Measurements from ENCODE around the gene RNGTT. TPM values are rescaled to one million over a fixed set of nuclear protein-coding genes. Genes with fewer than 3 reads are reported as not detected.

RNGTT gene
- total and polyA plus RNA-seq, 12 donors, result 2.6 to 29.6 (median 14.2) TPM

DNA sequence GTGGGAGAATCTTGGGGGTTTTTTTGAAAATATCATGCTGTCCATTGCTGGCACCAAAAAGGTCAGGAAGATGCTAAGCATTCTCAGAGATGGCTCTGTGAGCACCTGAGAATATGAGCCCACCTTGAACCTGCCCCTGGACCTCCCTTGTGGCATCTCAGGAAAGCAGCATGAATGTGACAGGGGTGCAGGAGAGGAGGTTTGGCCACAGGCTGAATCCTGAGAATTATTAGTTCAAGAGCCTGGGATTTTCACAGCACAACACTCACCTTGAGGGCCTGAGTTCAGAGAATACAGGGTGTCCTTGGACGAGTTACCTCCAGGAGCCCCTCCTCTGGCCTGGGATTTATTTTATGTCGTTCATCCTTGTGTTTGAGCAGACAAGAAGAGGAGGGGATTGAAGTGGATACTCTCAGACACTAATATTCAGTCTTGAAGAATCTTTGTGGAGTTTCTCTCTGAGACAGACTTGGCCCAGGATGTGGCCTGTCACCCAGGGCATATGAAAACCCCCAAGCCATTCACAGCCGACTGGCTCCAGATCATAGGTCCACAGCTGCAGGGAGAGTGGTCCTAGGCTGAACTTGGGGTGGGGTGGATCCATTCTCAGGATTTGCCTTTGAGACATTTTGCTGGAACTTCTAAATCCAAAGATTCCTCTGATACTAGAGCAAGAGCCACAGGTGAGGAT lies 390.8 kb downstream of the RNGTT start:
- intact Hi-C loops (cut with DNase I), result no loop called here
- no peak for TF ChIP-seq POLR2A (IDR thresholded peaks at IDR 0.05)
- TF ChIP-seq, protein P1, sequence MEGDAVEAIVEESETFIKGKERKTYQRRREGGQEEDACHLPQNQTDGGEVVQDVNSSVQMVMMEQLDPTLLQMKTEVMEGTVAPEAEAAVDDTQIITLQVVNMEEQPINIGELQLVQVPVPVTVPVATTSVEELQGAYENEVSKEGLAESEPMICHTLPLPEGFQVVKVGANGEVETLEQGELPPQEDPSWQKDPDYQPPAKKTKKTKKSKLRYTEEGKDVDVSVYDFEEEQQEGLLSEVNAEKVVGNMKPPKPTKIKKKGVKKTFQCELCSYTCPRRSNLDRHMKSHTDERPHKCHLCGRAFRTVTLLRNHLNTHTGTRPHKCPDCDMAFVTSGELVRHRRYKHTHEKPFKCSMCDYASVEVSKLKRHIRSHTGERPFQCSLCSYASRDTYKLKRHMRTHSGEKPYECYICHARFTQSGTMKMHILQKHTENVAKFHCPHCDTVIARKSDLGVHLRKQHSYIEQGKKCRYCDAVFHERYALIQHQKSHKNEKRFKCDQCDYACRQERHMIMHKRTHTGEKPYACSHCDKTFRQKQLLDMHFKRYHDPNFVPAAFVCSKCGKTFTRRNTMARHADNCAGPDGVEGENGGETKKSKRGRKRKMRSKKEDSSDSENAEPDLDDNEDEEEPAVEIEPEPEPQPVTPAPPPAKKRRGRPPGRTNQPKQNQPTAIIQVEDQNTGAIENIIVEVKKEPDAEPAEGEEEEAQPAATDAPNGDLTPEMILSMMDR (IDR thresholded peaks at IDR 0.05), result no peak
- H3K27ac ChIP-seq, result no peak overlapping the region
- no peaks in the 10 kb centered on the region for H3K4me1 ChIP-seq (replicated peaks in 1 of 2)
- no peaks in the 10 kb centered on the region for H3K36me3 ChIP-seq (replicated peaks in 1 of 2)
- no peak for DNase-seq
- no peaks in the 10 kb centered on the region for H3K27me3 ChIP-seq
- no peaks in the 10 kb centered on the region for H3K9me3 ChIP-seq (replicated peaks in 1 of 3)
- 46 to 59% (median 53%) methylated on average over 3 of the region's 3 CpGs for WGBS, 4 donors
- H3K4me3 ChIP-seq, result no peak overlapping the region

DNA sequence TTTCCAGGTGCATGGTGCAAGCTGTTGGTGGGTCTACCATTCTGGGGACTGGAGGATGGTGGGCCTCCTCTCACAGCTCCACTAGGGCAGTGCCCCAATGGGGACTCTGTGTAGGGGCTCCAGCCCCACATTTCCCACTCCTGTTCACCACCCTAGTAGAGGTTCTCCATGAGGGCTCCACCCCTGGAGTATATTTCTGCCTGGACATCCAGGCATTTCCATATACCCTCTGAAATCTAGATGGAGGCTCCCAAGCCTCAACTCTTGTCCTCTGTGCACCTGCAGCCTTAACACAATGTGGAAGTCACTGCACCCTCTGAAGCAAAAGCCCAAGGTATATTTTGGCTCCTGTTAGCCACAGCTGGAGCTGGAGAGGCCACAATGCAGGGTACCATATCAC lies 393.5 kb downstream of the RNGTT start:
- no peak for DNase-seq
- TF ChIP-seq POLR2A (IDR thresholded peaks at IDR 0.05), result no peak
- TF ChIP-seq, protein P1 (IDR thresholded peaks at IDR 0.05), result no peak
- Histone ChIP-seq H3K27me3 (no peaks in the 10 kb centered on the region), H3K9me3 (replicated peaks in 1 of 3) (no peaks in the 10 kb centered on the region), H3K4me1 (replicated peaks in 1 of 2) (no peaks in the 10 kb centered on the region), H3K4me3 (no peak overlapping the region), H3K36me3 (replicated peaks in 1 of 2) (no peaks in the 10 kb centered on the region), H3K27ac (no peak overlapping the region)
- intact Hi-C loops (cut with DNase I), result no loop called here

DNA sequence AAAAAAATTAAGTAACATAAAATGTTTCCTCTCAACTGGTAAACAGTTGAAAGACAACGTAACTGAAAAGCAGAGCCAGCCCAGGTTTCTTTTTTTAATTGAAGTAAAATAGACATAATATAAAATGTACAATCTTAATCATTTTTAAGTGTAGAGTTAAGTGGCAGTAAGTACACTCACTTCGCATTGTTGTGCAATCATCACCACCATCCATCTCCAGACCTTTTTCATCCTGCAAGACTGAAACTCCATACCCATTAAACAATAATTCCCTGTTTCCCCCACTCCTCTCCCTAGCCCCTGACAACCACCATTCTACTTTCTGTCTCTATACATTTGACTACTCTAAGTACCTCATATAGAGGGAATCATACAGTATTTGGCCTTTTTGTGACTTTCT lies 395.7 kb downstream of the RNGTT start:
- H3K27me3 ChIP-seq, result no peaks in the 10 kb centered on the region
- H3K4me3 ChIP-seq, result no peak overlapping the region
- H3K36me3 ChIP-seq (replicated peaks in 1 of 2), result no peaks in the 10 kb centered on the region
- intact Hi-C loops (cut with DNase I), result no loop called here
- peaks cover 0 to 6% of the 10 kb centered on the region in 2 donors for H3K4me1 ChIP-seq (replicated peaks in 1 of 2)
- TF ChIP-seq, protein P1 (IDR thresholded peaks at IDR 0.05), result no peak
- no peak for TF ChIP-seq POLR2A (IDR thresholded peaks at IDR 0.05)
- DNase-seq, result no peak
- H3K27ac ChIP-seq, result no peak overlapping the region
- H3K9me3 ChIP-seq (replicated peaks in 1 of 3), result no peaks in the 10 kb centered on the region
- WGBS, 4 donors, result 88 to 94% (median 90%) methylated on average over 2 of the region's 2 CpGs

DNA sequence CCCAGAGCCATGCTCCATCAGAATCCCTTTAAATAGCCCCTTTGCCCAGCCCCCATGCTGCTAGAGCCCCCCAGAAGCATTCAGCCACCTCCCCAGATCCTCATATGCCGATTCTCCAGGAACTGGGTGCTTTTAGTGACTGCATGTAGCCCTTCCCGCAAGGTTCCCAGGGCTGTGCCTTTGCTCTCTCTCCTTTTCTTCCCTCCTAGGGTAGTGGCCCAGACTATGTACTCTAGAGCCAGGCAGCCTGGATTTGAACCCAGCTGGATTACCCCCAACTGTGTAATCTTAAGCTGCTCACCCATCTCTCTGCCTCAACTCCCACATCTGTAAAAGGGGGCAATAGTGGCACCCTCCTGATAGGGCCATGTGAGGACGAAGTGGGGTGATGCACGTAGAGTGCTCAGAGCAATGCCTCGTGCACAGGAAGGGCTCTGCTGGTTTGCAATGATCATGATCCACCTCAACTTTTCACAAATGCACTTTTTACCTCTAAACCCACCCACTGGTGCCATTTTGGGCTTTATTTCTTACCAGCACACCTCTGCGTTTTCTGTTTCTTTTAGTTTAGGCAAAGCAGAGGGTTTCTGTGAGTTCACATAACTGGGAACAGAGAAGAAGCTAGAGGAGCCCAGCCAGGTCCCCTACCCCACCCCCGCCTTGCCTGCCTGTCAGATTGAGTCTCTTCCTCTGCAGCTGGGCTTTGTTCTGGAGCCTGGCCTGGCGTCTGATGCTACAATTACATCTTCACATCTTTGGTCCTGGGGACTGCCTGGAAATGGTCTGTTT lies 396.5 kb downstream of the RNGTT start:
- 83 to 94% (median 89%) methylated on average over 7 to 8 of the region's 8 CpGs for WGBS, 4 donors
- intact Hi-C loops (cut with DNase I), result no loop called here
- no peak overlapping the region for H3K4me3 ChIP-seq
- no peaks in the 10 kb centered on the region for H3K36me3 ChIP-seq (replicated peaks in 1 of 2)
- TF ChIP-seq, protein P1 (IDR thresholded peaks at IDR 0.05), result no peak
- TF ChIP-seq POLR2A (IDR thresholded peaks at IDR 0.05), result no peak
- H3K9me3 ChIP-seq (replicated peaks in 1 of 3), result no peaks in the 10 kb centered on the region
- no peak for DNase-seq
- peaks cover 0 to 11% of the 10 kb centered on the region in 2 donors for H3K4me1 ChIP-seq (replicated peaks in 1 of 2)
- no peaks in the 10 kb centered on the region for H3K27me3 ChIP-seq
- H3K27ac ChIP-seq, result no peak overlapping the region
